ENCODE measurements around the gene RAB18.
"Not testable (repeated sequence)": the region's sequence is repeated elsewhere in the genome, so short reads cannot be mapped to it uniquely, and the experiment has no call there.

The RAB18 gene

DNA sequence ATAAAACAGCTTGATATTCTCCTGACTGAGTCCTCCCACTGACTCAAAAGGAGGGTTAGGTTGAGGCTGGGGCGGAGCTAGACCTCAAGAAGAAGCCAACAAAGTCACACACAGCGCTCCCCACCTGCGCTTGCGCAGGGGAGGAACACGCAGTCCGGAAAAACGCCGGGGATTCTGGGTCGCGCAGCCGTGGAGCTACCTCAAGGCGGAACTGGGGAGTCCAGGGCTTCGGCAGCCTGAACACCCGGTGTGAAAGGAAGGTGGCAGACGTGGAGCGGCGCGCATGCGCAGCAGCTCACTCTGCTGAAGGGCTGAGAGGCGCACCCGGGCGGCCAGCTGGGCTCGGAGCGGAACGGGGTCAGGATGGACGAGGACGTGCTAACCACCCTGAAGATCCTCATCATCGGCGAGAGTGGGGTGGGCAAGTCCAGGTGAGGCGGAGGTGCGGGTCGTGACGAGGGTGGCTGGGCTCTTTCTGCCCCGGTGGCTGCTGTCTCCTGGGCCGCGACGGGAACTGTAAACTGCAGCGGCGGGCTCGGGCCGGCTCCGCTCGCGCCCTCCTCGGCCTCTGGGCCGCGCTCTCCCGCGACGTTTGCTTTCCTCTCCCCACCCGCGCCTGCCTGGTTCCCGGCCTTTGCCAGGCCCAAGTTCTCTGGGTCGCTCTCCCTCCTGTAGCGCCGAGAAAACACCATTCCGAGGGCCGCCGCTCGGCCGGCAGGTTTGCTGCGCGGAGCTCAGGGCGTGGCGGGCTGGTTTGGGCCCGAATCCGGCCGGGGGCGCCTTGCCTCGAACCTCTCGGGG lies at the start of gene RAB18:
Gene RAB18, plus strand, starts transcription at position 298 of the 801 bp plus-strand sequence. Its CDS starts 66 bp downstream, at position 364.
- DNase-seq: peak; percentile 91

DNA sequence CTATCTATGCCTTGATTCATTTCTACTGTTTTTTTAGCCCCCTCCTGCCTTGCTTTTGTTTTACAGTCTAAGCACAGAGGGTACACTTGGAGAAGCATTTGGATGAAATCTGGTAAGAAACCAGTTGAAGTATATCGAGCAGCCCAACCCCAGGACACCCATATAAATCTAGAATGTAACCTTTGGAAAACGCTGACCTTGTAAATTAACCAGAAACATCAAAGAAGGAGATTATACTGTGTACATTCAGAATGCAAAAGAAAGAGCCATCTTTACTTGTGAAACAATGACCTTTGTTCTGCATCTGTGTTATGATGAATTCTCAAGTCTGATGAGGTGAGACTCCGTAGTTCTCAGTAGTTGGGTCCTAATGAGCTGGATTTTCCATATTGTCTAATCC lies 49.3 kb upstream of the RAB18 start:
- no peak for DNase-seq

DNA sequence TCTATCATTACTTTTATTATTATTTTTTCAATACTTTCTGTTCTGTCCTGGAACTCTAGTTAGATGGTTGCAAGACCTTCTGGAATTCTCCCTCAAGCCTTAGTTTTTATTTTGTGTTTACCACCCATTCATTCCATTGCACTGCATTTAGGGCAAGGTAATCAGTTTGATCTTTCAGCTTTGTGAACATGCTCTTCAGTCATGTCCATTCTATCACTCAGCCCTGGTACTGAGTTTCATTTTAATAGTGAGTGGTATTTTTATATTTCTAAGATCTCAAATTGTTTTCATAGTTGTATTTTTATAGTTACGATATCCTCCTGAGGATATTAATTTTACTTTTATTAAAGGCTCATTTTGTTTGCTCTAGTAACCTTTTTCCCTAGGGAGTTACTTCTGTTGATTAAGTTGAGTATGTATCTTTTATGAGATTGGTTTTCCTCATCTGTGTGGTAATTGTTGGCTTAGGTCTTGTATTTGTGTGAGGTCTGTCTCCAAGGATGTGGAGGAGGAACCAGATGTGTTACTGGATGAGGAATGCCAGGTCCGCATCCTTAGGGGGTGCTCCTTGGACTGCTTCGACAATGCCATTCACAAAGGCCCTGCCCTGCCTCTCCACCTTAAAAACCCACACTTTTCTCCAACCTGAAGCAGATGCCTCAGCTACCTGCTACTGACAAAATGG lies 46.7 kb upstream of the RAB18 start:
- DNase-seq: no peak

DNA sequence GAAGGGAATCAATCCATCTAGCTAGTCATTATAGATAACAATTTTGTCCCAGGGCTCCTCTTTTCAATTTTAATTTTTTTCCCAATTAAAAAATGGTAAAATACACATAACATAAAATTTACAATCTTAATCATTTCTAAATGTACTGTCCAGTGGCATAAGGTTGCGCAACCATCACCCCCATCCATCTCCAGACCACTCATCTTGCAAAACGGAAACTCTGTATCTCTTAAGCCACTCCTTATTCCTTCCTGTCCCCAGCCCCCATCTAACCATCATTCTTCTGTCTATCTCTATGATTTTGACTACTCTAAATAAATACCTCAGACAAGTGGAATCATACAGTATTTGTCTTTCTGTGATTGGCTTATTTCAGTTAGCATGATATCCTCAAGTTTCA lies 46.1 kb upstream of the RAB18 start:
- DNase-seq: no peak

DNA sequence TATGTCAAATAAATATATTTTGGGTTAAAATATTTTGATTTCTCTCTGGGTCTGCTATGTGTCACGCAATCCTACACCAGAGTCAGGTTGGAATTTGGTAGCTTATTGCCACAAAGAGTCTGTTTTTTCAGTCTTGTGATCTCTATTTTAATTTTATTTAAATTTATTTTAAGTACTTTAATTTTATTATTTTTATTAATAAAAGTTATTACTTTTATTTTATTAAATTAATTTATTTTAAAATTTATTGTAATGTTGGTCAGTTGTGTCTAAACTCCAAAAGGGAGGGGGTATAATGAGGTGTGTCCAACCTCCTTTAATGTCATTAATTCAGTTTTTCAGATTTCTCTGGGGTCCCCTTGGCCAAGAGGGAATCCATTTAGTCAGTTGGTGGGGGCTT lies 42.8 kb upstream of the RAB18 start:
- no peak for DNase-seq

DNA sequence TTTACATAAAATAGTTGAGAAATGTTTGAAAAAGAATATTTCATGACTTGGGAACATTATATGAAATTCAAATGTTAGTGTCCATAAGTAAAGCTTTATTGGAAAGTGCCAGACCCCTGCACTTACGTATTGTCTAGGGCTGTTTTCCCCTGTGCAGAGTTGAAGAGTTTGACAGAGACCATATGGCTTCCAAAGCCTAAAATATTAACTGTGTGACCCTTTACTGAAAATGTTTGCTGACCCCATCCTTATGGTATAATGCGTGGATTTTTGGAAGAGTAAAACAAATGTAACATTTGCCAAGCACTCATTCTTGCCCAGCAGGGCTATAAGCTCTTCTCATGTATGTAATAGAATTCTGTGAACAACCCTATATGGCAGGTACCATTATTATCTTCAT lies 40.1 kb upstream of the RAB18 start:
- DNase-seq: no peak

DNA sequence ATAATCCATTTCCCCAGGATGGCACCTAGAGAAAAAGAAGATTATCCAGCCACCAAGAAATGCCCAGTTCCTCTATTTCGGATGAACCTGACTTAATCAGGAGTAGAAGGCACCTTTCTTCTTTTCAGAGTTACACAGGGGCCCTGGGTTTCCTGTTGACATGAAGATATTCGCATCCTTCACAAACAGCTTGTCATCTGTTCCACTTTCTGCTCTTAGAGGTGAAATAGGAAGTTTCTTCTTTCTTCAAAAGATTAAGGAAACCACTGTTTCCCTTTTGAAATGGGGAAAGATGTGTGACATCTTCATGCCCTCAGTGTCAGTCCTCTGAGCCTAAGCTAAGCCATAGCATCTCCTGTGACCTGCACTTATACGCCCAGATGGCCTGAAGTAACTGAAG lies 39.1 kb upstream of the RAB18 start:
- no peak for DNase-seq

DNA sequence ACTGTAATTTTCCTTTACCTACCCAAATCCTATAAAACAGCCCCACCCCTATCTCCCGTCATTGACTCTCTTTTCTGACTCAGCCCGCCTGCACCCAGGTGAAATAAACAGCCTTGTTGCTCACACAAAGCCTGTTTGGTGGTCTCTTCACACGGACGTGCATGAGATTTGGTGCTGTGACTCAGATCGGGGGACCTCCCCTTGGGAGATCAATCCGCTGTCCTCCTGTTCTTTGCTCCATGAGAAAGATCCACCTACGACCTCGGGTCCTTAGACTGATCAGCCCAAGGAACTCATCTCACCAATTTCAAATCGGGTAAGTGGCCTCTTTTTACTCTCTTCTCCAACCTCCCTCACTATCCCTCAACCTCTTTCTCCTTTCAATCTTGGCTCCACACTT lies 38.5 kb upstream of the RAB18 start:
- DNase-seq: not testable (repeated sequence)

DNA sequence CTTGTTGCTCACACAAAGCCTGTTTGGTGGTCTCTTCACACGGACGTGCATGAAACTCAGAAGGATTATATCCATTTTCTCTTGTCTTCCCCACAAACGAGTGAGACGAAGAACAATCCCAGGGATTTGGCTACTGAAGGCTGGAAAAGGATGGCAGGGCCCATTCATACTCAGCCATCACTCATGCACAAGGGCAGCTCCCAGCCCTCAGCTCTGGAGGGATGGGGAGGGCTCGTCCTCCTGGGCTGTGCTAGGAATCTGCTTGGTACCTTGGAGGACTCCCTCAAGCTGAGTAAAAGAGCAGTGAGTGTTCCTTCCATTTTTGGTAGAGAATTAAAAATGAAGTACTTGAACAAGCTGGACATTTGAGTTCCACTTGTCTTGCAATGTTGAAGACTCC lies 33.2 kb upstream of the RAB18 start:
- DNase-seq: no peak

DNA sequence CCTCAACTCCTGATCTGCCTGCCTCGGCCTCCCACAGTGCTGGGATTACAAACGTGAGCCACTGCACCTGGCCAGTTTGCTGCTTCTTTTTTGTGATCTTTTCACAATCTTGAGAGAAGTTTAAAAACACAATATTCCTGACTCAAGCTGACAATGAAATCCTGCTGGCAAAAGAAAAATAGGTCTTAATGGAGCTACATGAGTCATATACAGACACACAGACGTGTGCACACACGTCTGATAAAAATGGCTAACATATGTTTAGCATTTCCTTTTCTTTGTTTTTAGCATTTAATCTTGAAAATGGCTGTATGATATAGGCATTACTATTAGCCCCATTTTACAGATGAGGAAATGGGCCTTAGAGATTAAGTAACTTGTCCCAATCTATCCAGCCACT lies 29.4 kb upstream of the RAB18 start:
- DNase-seq: no peak

DNA sequence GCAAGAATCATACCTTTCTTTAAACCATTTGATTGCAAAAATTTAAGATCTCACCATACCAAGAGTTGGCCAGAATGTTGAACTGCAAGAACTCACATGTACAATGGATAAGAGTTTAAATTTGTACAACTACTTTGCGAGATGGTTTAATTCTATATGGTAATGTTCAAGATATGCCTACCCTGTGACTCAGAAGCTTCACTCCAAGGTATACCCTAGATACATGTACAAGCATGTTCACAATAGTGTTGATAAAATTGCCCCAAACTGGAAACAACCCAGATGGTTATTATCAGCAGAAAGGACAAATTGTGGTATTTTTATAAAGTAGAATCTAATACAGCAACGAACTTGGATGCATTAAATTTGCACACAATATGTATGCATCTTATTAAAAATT lies 25.1 kb upstream of the RAB18 start:
- no peak for DNase-seq

DNA sequence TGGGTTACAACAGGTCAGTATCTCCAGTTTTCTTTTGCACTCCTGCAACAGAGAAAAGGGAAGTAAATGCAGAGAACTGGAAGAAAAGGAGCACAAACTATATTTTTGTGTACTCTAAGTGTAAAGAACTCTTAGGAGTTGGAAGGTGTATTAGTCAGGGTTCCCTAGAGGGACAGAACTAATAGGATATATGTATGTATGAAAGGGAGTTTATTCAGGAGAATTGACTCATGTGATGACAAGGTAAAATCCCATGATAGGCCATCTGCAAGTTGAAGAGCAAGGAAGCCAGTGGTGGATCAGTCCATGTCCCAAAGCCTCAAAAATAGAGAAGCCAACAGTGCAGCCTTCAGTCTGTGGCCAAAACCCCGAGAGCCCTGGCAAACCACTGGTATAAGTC lies 22.6 kb upstream of the RAB18 start:
- no peak for DNase-seq

DNA sequence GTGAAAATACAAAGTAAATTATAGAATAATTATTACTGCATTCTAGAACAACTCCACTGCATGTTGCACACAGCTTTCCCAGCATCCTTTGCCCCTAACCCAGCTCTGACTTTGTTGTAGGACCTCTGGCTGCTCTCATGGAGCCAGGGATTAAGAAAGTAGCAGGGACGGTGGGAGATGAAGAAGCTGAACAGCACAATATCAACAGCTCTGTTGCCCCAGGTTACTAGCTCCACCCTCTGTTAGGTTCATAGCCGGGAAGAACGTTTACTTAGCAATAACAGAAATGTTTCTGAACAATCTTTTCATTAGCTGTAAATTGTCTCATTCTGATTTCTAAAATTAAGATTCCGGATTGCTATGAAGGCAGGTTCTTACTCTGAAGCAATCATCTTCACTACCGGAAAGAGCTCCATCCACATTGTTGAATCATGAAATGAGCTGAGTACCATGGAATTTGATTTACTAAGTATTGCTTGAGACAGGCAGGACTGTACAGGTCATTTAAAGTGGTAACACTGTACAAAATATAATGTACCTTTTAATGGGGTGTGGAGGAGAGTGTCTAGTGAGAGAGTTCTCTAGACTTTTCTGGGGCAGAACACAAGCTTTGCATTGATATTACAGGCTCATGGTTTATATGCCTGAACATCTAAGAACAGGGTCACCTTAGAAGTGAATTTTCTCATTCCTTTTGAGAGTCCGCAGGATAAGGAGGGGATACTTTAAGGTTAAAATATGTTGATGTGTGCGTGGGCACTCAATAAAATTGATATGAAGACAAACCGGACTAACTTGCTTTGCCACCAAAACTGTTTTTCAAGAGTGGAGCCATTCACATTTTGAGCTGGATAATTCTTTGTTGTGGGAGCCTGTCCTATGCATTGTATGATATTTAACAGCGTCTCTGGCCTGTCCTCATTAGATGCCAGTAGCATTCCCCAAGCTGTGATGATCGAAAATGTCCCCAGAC lies 20.8 kb upstream of the RAB18 start:
- DNase-seq: no peak

DNA sequence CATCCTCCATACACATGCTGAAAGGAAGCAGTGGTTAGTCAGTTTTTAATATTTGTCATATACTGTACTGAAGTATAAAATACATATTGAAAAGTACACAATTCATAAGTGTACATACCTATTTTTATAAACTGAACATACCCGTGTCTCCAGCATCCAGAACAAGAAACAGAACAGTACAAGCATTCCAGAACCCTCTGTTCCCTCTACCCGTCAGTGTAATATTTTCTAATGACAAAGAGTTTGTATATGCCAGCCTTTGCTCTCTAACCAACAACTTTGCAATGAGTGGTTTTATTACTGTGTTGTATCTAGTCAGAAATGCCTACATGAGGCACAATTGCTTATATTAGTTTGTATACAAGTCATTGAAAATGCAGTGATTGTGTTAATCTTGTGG lies 18.7 kb upstream of the RAB18 start:
- DNase-seq: no peak

DNA sequence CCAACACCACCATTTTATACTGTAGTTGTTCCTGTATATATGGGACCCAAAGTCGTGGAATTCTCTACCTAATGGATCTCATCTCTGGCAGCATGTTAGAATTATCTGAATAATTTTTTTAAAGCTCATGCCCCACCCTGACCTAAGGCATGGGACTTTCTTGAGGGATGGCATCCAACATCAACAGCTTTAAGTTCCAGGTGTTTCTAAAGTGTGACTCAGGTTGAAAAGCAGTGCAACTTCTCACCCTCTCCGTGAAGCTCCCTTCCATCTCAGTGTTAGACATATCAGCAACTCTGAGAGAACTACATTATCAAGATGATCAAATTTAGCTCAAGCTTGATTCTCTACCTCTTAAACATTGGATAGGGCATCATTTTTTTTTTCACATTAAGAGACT lies 18.1 kb upstream of the RAB18 start:
- DNase-seq: no peak

DNA sequence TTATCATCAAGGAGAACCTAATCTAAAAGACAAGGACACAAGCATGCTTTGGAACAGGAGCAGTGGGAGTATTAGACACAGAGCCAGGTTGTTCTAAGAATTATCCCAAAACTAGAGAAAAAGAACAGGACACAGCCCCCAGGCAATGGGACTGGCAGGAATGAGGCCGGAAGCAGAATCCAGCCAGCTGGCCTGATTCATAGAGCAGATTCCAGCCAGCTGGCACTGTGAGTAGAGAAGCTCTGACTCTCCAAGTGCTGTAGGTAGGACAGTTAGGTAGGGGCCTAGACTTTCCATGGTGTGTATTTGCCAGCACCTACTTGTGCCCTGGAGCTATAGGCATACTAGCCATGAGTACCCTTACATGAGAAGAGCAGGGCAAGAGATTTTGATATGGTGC lies 13.3 kb upstream of the RAB18 start:
- DNase-seq: no peak

DNA sequence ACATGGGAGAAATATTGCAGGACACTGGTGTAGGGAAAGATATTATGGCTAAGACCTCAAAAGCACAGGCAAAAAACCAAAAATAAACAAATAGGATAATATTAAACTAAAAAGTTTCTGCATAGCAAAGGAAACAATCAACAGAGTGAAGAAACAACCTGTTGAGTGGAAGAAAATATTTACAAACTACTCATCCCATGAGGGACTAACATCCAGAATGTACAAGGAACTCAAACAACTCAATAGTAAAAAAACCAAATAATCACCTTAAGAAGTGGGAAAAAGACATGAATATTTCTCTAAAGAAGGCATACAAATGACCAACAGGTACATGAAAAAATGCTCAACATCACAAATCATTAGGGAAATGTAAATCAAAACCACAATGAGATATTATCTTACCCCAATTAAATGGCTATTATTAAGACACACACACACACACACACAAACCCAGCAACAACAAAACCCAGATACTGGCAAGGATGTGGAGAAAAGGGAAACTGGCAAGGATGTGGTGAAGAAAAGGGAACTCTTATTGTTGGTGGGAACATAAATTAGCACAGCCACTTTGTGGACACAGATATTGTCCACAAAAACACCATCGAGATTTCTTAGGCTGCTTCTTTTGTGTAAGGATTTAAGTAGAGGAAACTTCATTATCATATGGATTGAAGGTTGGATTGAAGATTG lies 9.8 kb upstream of the RAB18 start:
- no peak for DNase-seq

DNA sequence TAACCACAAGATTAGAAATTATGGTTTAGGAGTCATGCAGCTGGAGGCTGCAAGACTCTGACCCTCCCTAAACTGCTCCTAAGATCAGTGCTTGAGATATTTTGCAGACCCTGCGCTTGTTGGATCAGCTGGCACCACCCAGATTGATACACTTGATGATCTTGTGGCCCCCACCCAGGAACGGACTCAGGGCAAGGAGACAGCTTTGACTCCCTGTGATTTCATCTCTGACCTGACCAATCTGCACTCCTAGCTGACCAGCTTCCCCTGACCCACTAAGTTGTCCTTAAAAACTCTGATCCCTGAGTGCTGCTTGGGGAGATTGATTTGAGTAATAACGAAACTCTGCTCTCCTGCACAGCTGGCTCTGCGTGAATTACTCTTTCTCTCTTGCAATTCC lies 8.0 kb upstream of the RAB18 start:
- DNase-seq: no peak

DNA sequence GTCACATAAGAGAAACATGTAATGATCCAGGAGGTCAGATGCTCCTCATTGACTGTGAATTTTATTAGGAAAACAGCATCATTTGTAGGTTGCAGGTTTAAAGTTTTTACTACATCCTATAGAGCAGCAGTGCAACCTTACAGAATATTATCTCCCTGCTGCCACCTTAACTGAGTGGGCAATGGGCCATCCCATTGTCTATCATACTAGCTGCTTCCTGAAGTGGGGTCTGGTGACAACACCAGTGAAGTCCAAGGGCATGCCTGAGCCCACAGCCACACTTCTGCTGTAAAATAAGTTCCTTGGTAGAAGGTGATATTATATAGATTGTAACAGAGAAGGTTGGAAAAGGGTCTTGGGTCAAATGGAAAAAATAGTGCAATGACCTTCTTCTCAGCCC lies 4.0 kb upstream of the RAB18 start:
- no peak for DNase-seq

DNA sequence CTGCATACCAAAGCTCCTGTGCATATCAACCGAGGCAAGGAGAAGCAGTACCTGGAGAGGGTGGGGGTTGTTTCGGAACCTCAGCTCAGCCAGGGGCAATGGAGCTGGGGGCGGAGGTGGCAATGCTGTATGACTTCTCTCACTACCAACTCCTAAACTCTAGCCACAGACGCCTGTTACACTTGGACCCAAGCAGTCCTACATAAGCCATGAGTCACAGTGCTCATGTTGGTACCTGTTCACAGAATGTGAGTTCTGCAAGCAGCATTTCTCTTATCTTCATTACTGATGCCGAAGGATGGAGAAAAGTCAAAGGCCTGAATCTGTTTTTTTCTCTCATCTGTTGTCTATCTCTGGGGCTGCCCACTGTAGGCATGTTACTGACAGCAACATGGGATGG lies 3.2 kb upstream of the RAB18 start:
- no peak for DNase-seq

DNA sequence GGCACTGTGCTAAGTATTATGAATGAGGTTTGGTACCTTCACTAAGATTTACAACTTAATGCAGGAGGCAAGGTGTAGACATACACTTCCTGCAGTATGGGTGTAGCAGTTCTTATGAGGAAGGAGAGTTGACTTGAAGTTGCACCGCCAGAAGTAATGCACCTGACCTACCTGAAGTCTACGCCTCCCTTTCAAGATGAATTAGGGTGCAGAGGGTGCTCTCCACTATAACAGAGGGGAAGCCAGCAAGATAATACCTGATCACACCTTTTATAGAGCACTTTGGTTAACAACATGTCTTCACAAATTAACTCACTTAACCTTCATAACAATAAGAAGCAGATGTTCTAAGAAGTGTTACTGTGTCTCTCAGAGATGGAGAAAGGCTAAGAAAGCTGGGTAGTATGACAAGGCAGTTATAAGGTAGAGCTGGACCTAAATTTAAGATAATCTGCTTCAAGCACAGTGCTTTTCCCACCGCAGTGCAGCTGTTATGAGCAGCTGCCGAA lies 552 bp upstream of the RAB18 start:
- no peak for DNase-seq

DNA sequence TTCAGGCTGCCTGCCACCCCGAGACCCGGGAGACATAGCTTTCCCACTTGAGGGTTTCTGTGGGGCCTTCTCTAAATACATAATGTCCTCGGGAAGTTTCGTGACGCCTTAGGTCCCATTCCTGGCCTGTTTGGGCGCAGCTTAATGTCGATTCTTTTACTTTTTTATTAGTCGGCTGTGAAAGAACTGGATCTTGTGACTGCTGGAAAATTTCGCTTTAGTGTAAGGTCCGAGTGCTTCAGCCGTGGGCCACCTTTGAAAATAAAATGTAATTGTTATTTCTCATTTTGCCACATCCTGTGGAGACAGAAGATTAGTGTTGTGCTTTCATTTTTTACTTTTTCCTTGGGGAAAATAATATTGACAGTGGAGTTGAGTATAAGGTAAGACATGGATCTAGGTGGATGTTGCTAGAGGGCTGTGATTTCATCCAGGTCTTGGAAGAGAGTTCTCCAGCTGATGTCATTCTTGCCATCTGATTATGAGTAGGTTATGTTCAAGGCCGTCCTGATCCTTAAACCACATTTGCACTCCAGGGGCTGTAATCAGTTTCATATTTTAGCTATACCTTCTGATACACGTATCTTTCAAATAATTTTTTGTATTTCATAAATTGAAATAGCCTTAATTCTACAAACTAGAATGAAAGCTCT lies 830 bp downstream of the RAB18 start:
- DNase-seq: no peak

Measured in NK-92 treated with Interleukin-12 subunit alpha and Interleukin-12 subunit beta, amount 100 ng/mL, for 24 hours (cell line).